SK-MEL-5 (cell line): Measurements from ENCODE around the gene TRAM2. TPM values are rescaled to one million over a fixed set of nuclear protein-coding genes. Genes with fewer than 3 reads are reported as not detected.

Experiments used
- DNase-seq: peaks from one replicate; pipeline ENCODE4 v3.0.0-alpha.2; 2016; ENCODE audit warnings: low read depth, low spot score
- in situ Hi-C: cut with HindIII; loops from 2 replicates; pipeline ENCODE4 v1.10.0; 2016; ENCODE audit warnings: low sequenced_read_pairs, high pct_unique_total_duplicates, low pct_unique_long_range_greater_than_20kb
- total RNA-seq: library from RNA; depleted of rRNA; stranded (reverse); fragments of >200 nt; shearing (Covaris generic); gene quantifications from 2 replicates; pipeline ENCODE4 v1.2.3, GENCODE V29; 2014

Gene TRAM2
- total RNA-seq, 1 experiment from 2014 or later = 11.5 TPM

GRCh38 chr6:52523378-52524142 lies 53.3 kb downstream of the TRAM2 start:
- in situ Hi-C loops = no loop called here

GRCh38 chr6:52522655-52523054 lies 54.2 kb downstream of the TRAM2 start:
- in situ Hi-C loops = no loop called here
- no peak for DNase-seq

More at GRCh38 chr6:52523378-52524142, 53.3 kb downstream of the TRAM2 start:
- DNase-seq = no peak

GRCh38 chr6:52522151-52522626 lies 54.7 kb downstream of the TRAM2 start:
- in situ Hi-C loops = no loop called here
- DNase-seq = no peak

GRCh38 chr6:52519618-52520017 lies 57.2 kb downstream of the TRAM2 start:
- no peak for DNase-seq
- in situ Hi-C loops = no loop called here

DNA sequence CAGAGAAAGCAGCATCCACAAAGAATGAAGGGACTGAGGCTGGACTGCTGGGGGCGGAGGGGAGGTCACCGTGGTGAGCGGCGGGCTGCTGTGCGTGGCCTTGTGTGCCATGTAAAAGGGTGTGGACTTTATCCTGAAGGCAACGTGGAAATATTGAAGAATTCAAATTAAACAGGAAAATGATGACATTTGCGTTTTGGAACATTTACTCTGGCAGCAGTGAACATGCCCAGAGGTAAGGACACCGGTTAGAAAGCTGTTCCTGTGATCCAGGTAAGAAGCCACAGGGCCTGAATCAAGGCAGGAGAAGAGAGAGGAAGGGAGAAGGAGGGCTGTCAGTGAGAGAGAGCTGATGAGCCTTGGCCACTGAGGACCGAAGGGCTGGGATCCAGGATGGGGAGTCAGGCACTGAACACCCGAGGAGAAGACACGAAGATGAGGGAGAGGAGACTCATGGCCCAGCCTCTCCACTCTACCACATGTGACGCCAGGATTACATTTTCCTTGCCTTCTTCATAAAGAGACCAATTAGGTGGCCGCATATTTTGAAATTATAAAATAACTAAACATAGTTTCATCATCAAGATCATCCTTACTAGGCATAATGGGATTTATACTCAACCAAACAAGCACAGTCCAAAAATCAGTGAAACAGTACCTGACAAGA lies 58.4 kb downstream of the TRAM2 start:
- in situ Hi-C loops = no loop called here

DNA sequence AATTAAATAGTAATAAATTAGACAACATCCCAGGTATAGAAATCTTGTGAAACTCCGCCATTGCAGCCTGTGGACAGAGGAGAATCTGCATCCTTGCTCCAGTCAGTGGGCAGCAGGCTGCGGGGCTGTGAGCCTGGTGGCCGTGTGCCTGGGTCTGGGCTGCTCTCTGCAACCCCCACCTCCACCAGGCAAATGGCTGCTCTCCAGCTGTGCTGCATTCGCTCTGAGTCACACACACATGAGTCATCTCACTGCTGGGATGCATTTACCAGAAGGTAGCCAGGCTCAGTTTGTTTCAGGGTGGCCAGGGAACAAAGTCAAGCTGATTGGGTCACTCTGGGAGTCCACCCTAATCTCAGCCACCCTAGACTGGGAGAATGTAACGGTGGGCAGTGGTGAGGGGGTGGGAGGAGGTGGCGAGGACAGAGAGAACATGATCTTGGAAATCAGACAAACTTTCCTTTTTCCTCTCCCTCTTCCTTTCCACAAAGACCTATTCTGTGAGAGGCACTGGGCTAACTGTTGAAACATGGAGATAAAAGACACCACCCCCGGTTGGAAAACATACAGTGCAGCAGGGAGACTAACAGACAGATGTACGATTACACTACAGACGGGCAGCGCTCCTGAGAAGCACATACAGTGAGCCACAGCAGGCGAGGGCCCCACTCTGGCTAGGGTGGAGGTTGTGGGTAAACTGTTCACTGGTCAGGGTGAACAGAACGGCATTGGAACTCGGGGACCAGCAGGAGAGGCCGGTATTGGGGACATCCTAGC lies 59.2 kb downstream of the TRAM2 start:
- in situ Hi-C loops = no loop called here
- peak; percentile 82 for DNase-seq

More for the DNA sequence above, 58.4 kb downstream of the TRAM2 start:
- no peak for DNase-seq

- no peak for DNase-seq
- in situ Hi-C loops = no loop called here
Measured at GRCh38 chr6:52516943-52517342, 59.9 kb downstream of the TRAM2 start.

- in situ Hi-C loops = no loop called here
- DNase-seq = no peak
Measured at GRCh38 chr6:52516269-52516668, 60.6 kb downstream of the TRAM2 start.

- DNase-seq = peak; percentile 6
- in situ Hi-C loops = no loop called here
Measured at GRCh38 chr6:52515219-52515960, 61.5 kb downstream of the TRAM2 start.

DNA sequence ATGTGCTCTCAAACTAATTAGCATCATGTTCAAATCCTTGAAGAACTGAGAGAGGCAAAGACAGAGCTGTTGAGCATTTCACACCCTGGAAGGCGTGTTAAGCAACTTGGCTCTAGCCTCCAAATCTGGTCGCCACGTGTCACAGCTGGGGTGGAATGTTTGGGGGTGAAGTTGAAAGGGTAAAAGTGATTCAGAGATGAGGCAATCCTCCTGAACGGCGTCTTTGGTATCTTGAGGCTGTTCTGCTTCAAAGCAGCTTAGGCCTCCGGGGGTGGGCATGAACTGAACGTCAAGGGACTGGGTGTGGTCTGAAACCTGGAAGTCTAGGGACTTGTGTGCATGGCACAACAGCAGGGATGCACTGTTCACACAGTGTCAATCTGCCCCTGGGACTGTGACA lies 62.3 kb downstream of the TRAM2 start:
- no peak for DNase-seq

GRCh38 chr6:52513896-52514295 lies 63.0 kb downstream of the TRAM2 start:
- DNase-seq = no peak
- in situ Hi-C loops = no loop called here

More for the DNA sequence above, 62.3 kb downstream of the TRAM2 start:
- in situ Hi-C loops = no loop called here

GRCh38 chr6:52513464-52513863 lies 63.4 kb downstream of the TRAM2 start:
- DNase-seq = no peak
- in situ Hi-C loops = no loop called here

GRCh38 chr6:52512199-52512598 lies 64.7 kb downstream of the TRAM2 start:
- no peak for DNase-seq
- in situ Hi-C loops = no loop called here

GRCh38 chr6:52511572-52512151 lies 65.2 kb downstream of the TRAM2 start:
- DNase-seq = no peak
- in situ Hi-C loops = no loop called here

- in situ Hi-C loops = no loop called here
- no peak for DNase-seq
Measured at GRCh38 chr6:52511163-52511562, 65.7 kb downstream of the TRAM2 start.

DNA sequence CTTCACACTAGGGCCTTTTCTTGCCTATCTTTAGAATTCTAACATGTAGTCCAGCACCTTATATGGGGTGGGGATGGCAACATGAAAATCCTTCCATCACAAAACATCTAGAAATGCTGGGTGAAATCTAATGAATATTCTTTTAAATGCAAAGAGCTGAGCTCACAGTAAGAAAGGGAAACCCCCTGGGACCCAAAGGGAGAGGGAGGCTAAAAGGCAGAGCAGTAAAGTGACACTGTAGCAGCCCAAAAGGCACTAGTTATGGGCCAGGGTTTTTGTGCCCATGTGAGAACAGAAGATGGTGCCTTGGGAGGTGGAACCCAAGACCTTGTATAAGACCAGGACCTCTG lies 66.7 kb downstream of the TRAM2 start:
- in situ Hi-C loops = no loop called here
- DNase-seq = no peak
